AG04449 (cell line): ENCODE measurements around the gene TBC1D1.

ENCODE experiments used
- CTCF ChIA-PET: fragments of 350-600 bp; formaldehyde crosslinking; extraction: SDS; loops from one replicate; lab custom pipeline; 2021; ENCODE audit warnings: antibody characterized with exemption; lab: Yijun Ruan, JAX
- POLR2A ChIA-PET: fragments of 400-600, 350-600 bp; formaldehyde crosslinking; extraction: SDS; loops from one replicate; lab custom pipeline; 2020; ENCODE audit warnings: antibody characterized with exemption, inconsistent platforms; lab: Yijun Ruan, JAX
- DNase-seq: peaks from one replicate; pipeline ENCODE4 v3.0.0-alpha.2; 2010; ENCODE audit warnings: low read depth, low spot score
- H3K4me3 ChIP-seq: 2 replicates; pipeline ENCODE4 v1.5.1; 2011; ENCODE audit warnings: low read depth, mild to moderate bottlenecking, control low read depth, low read length
- CTCF ChIP-seq: IDR thresholded peaks from one replicate; pipeline ENCODE4 v1.5.1; 2011; ENCODE audit warnings: mild to moderate bottlenecking, moderate library complexity, low read length, control low read depth, inconsistent platforms; ENCODE audit not compliant: insufficient read depth; ENCODE audit errors: missing control alignments

Gene TBC1D1

GRCh38 chr4:38077791-38078489, 187.1 kb downstream of the TBC1D1 start:
- no peak for TF ChIP-seq CTCF
- ChIA-PET CTCF (interaction anchor here (1.0 to 3.2 kb wide), 7 partner anchors 8 to 705 kb away, joined by 3 to 20 read pairs (median 6); partner anchors contain the start of gene TLR10), POLR2A (interaction anchor here (0.9 to 1.6 kb wide), 2 partner anchors 55 to 102 kb away, joined by 3 to 5 read pairs; no protein-coding TSS in a partner anchor)
- no peak overlapping the region for H3K4me3 ChIP-seq
- DNase-seq, result no peak

GRCh38 chr4:38078590-38079421, 187.9 kb downstream of the TBC1D1 start:
- ChIA-PET CTCF (interaction anchor here (1.0 to 3.2 kb wide), 7 partner anchors 9 to 704 kb away, joined by 3 to 20 read pairs (median 6); partner anchors contain the start of gene TLR10), POLR2A (interaction anchor here (0.9 to 1.6 kb wide), 3 partner anchors 22 to 101 kb away, joined by 3 to 5 read pairs (median 3); no protein-coding TSS in a partner anchor)
- DNase-seq, result peak; percentile 70
- no peak for TF ChIP-seq CTCF
- H3K4me3 ChIP-seq, result no peak overlapping the region

GRCh38 chr4:38080061-38080974, 189.4 kb downstream of the TBC1D1 start:
- POLR2A ChIA-PET, result no interaction called here

GRCh38 chr4:38082021-38082420, 191.1 kb downstream of the TBC1D1 start:
- CTCF ChIA-PET, result interaction anchor here (0.7 to 1.7 kb wide), 9 partner anchors 9 to 238 kb away, joined by 3 to 9 read pairs (median 5); no protein-coding TSS in a partner anchor
- TF ChIP-seq CTCF, result no peak
- no peak for DNase-seq
- POLR2A ChIA-PET, result interaction anchor here (1.2 kb wide), 1 partner anchor 18 kb away, joined by 5 read pairs; no protein-coding TSS in a partner anchor
- no peak overlapping the region for H3K4me3 ChIP-seq

More at GRCh38 chr4:38080061-38080974, 189.4 kb downstream of the TBC1D1 start:
- H3K4me3 ChIP-seq, result no peak overlapping the region
- DNase-seq, result no peak
- CTCF ChIA-PET, result interaction anchor here (1.4 to 2.2 kb wide), 2 partner anchors 11 to 15 kb away, joined by 5 to 9 read pairs; no protein-coding TSS in a partner anchor
- TF ChIP-seq CTCF, result no peak

- POLR2A ChIA-PET, result interaction anchor here (0.8 to 1.2 kb wide), 3 partner anchors 17 to 50 kb away, joined by 3 to 5 read pairs (median 3); no protein-coding TSS in a partner anchor
- no peak for DNase-seq
- H3K4me3 ChIP-seq, result no peak overlapping the region
- TF ChIP-seq CTCF, result no peak
- CTCF ChIA-PET, result interaction anchor here (0.7 to 1.7 kb wide), 7 partner anchors 8 to 237 kb away, joined by 3 to 9 read pairs (median 5); no protein-coding TSS in a partner anchor
Observed at GRCh38 chr4:38082424-38083385, 191.8 kb downstream of the TBC1D1 start.
